Testis (tissue), 3 donors: ENCODE results near the gene NUDCD3. TPM values are rescaled to one million over a fixed set of nuclear protein-coding genes. Genes with fewer than 3 reads are reported as not detected.

Experiments
- DNase-seq: peaks from one replicate; pipeline ENCODE4 v3.0.0-alpha.2; 2019
- H3K27ac ChIP-seq, 2 donors: fragments of 200-600 bp; sonication (generic); one replicate each; pipeline ENCODE4 v1.5.1; 2019
- H3K27me3 ChIP-seq: fragments of 200-600 bp; sonication (generic); one replicate; pipeline ENCODE4 v1.5.1; 2019
- H3K36me3 ChIP-seq: fragments of 200-600 bp; sonication (generic); one replicate; pipeline ENCODE4 v1.5.1; 2017; ENCODE audit warnings: low read depth; ENCODE audit errors: missing control alignments
- H3K4me1 ChIP-seq: fragments of 200-600 bp; sonication (generic); one replicate; pipeline ENCODE4 v1.5.1; 2019
- H3K4me3 ChIP-seq, 2 donors: fragments of 200-600 bp; sonication (generic); one replicate each; pipeline ENCODE4 v1.5.1; 2017 to 2019
- H3K9me3 ChIP-seq: fragments of 200-600 bp; sonication (generic); one replicate; pipeline ENCODE4 v1.5.1; 2017
- CTCF ChIP-seq, 3 experiments: fragments of 450-650 bp in 2 of 3; fragments of 200-600 bp in 1 of 3; sonication (generic) in 1 of 3; IDR thresholded peaks; one replicate each; pipeline ENCODE4 v1.5.1; 2016 to 2019; ENCODE audit warnings: antibody characterized with exemption in 3 of 3, mild to moderate bottlenecking in 2 of 3, moderate library complexity in 1 of 3
- POLR2A ChIP-seq: fragments of 450-650 bp; IDR thresholded peaks from one replicate; pipeline ENCODE4 v1.6.1; 2017; ENCODE audit warnings: antibody characterized with exemption, mild to moderate bottlenecking, moderate library complexity
- WGBS, 2 donors: methylation state at CpG; one replicate each; pipeline ENCODE4 v1.1.5; 2018; 5-methylcytosine and 5-hydroxymethylcytosine counted together
- intact Hi-C: fragments of 100-400 bp; cut with DNase I; formaldehyde crosslinking; loops from one replicate; pipeline ENCODE4 v1.15.1; 2023; ENCODE audit warnings: low total_unique reads
- polyA plus RNA-seq: library from polyadenylated mRNA; stranded (reverse); fragments of 350-450 nt; fragmentation: Illumina TruSeq; extraction: RNeasy Lipid Tissue Mini Kit (QIAGEN cat#74804); gene quantifications from one replicate; pipeline ENCODE4 v1.2.3, GENCODE V29; 2014; ENCODE audit warnings: low read depth, low replicate concordance; ENCODE audit not compliant: insufficient read depth
- total RNA-seq, 2 donors: library from RNA; depleted of rRNA; stranded (reverse); fragments of >200 nt; gene quantifications; one replicate each; pipeline ENCODE4 v1.2.3, GENCODE V29; 2016

NUDCD3 gene
- total and polyA plus RNA-seq, 3 donors from 2014 or later = 50.6 to 112 (median 54.6) TPM

GRCh38 chr7:44348851-44349781 is 141.3 kb downstream of the NUDCD3 start:
- no peaks in the 10 kb centered on the region for H3K9me3 ChIP-seq

GRCh38 chr7:44348300-44348699 is 142.2 kb downstream of the NUDCD3 start:
- no peak for DNase-seq

More at GRCh38 chr7:44348851-44349781, 141.3 kb downstream of the NUDCD3 start:
- Histone ChIP-seq H3K27ac (no peak overlapping the region), H3K4me3 (no peak overlapping the region), H3K36me3 (no peaks in the 10 kb centered on the region), H3K27me3 (no peaks in the 10 kb centered on the region), H3K4me1 (no peaks in the 10 kb centered on the region)
- no peak for TF ChIP-seq CTCF (IDR thresholded peaks at IDR 0.05)
- no peak for TF ChIP-seq POLR2A
- intact Hi-C loops = no loop called here
- 83 to 84% methylated on average over 8 to 9 of the region's 9 CpGs for WGBS, 2 donors
- no peak for DNase-seq

GRCh38 chr7:44347546-44348114 is 142.8 kb downstream of the NUDCD3 start:
- H3K4me1 ChIP-seq = no peaks in the 10 kb centered on the region
- H3K4me3 ChIP-seq = no peak overlapping the region
- intact Hi-C loops = no loop called here
- DNase-seq = no peak
- no peaks in the 10 kb centered on the region for H3K36me3 ChIP-seq
- H3K9me3 ChIP-seq = no peaks in the 10 kb centered on the region
- no peaks in the 10 kb centered on the region for H3K27me3 ChIP-seq
- no peak for TF ChIP-seq CTCF (IDR thresholded peaks at IDR 0.05)
- no peak for TF ChIP-seq POLR2A
- no peak overlapping the region for H3K27ac ChIP-seq

More at GRCh38 chr7:44348300-44348699, 142.2 kb downstream of the NUDCD3 start:
- Histone ChIP-seq H3K4me3 (no peak overlapping the region), H3K4me1 (no peaks in the 10 kb centered on the region), H3K27me3 (no peaks in the 10 kb centered on the region), H3K36me3 (no peaks in the 10 kb centered on the region), H3K27ac (no peak overlapping the region), H3K9me3 (no peaks in the 10 kb centered on the region)
- 87 to 90% methylated on average over 2 of the region's 2 CpGs for WGBS, 2 donors
- TF ChIP-seq CTCF (IDR thresholded peaks at IDR 0.05) = no peak
- TF ChIP-seq POLR2A = no peak
- intact Hi-C loops = no loop called here

- intact Hi-C loops = no loop called here
- Histone ChIP-seq H3K27me3 (no peaks in the 10 kb centered on the region), H3K9me3 (no peaks in the 10 kb centered on the region), H3K36me3 (no peaks in the 10 kb centered on the region), H3K27ac (no peak overlapping the region), H3K4me3 (no peak overlapping the region), H3K4me1 (no peaks in the 10 kb centered on the region)
- no peak for DNase-seq
- no peak for TF ChIP-seq POLR2A
- no peak for TF ChIP-seq CTCF (IDR thresholded peaks at IDR 0.05)
- WGBS, 2 donors = 91 to 96% methylated on average over 2 of the region's 2 CpGs
These were observed 144.4 kb downstream of the NUDCD3 start for GRCh38 chr7:44346063-44346462.
